SU-DHL-6 (cell line): ENCODE results near the gene GNAT3.

Experiments used
- H2AFZ ChIP-seq: fragments of 200-600 bp; sonication (generic); 2 replicates; pipeline ENCODE4 v1.6.1; 2014; ENCODE audit warnings: low read depth, mild to moderate bottlenecking, moderate library complexity, mixed read lengths, antibody characterized with exemption, low read length; ENCODE audit not compliant: severe bottlenecking
- H3F3A ChIP-seq: fragments of 200-600 bp; shearing (Covaris generic); 2 replicates; pipeline ENCODE4 v1.6.0; 2016; ENCODE audit warnings: antibody characterized with exemption, mild to moderate bottlenecking; ENCODE audit not compliant: insufficient read depth
- H3K27ac ChIP-seq: fragments of 200-600 bp; sonication (generic); 2 replicates; pipeline ENCODE4 v1.5.1; 2016; ENCODE audit warnings: low read depth, mild to moderate bottlenecking, low read length, moderate library complexity, mixed read lengths
- H3K27me3 ChIP-seq: fragments of 200-600 bp; sonication (generic), shearing (Covaris generic); 2 replicates; pipeline ENCODE4 v1.6.0; 2014; ENCODE audit warnings: mild to moderate bottlenecking, low read length
- H3K36me3 ChIP-seq: fragments of 200-600 bp; sonication (generic); 2 replicates; pipeline ENCODE4 v1.6.1; 2014; ENCODE audit warnings: mild to moderate bottlenecking, low read length, mixed read lengths
- H3K4me2 ChIP-seq: fragments of 300-600, 200-600 bp; shearing (Covaris generic), sonication (generic); 2 replicates; pipeline ENCODE4 v1.6.0; 2014; ENCODE audit warnings: low read length, low read depth, mild to moderate bottlenecking; ENCODE audit not compliant: poor library complexity, severe bottlenecking
- H3K4me3 ChIP-seq: fragments of 200-600 bp; sonication (generic); 2 replicates; pipeline ENCODE4 v1.5.1; 2014; ENCODE audit warnings: antibody characterized with exemption, low read length, mild to moderate bottlenecking, mixed read lengths; ENCODE audit not compliant: insufficient read depth, poor library complexity, severe bottlenecking
- H3K79me2 ChIP-seq: fragments of 200-600 bp; sonication (generic); 2 replicates; pipeline ENCODE4 v1.6.1; 2014; ENCODE audit warnings: mild to moderate bottlenecking, low read length, moderate library complexity; ENCODE audit not compliant: insufficient read depth
- H3K9ac ChIP-seq: fragments of 200-600 bp; sonication (generic); 2 replicates; pipeline ENCODE4 v1.7.0; 2014; ENCODE audit warnings: mild to moderate bottlenecking, low read length
- H3K9me2 ChIP-seq: fragments of 200-600 bp; sonication (generic); replicated peaks from 2 replicates; pipeline ENCODE4 v1.6.1; 2014; ENCODE audit warnings: low read length; ENCODE audit not compliant: insufficient read depth
- H3K9me3 ChIP-seq: fragments of 200-600 bp; sonication (generic); 2 replicates; pipeline ENCODE4 v1.6.1; 2014; ENCODE audit warnings: low read length, mixed read lengths; ENCODE audit not compliant: insufficient read depth
- H4K20me1 ChIP-seq: fragments of 200-600 bp; sonication (generic); 2 replicates; pipeline ENCODE4 v1.6.1; 2014; ENCODE audit warnings: low read depth, mild to moderate bottlenecking, antibody characterized with exemption, low read length, moderate library complexity, mixed read lengths
- EZH2phosphoT487 ChIP-seq: fragments of 200-600 bp; sonication (generic), shearing (Covaris generic); conservative IDR thresholded peaks from 2 replicates; pipeline ENCODE4 v1.6.1; 2018; ENCODE audit warnings: mild to moderate bottlenecking, antibody characterized with exemption, low read length, moderate library complexity, mixed read lengths
- TF ChIP-seq, protein P1 (sequence below): fragments of 200-600 bp; sonication (generic); IDR thresholded peaks from one replicate; pipeline ENCODE4 v1.5.1; 2017; ENCODE audit warnings: antibody characterized with exemption, mild to moderate bottlenecking, low read length, moderate library complexity; ENCODE audit not compliant: insufficient read depth, poor library complexity, severe bottlenecking

The GNAT3 gene

DNA sequence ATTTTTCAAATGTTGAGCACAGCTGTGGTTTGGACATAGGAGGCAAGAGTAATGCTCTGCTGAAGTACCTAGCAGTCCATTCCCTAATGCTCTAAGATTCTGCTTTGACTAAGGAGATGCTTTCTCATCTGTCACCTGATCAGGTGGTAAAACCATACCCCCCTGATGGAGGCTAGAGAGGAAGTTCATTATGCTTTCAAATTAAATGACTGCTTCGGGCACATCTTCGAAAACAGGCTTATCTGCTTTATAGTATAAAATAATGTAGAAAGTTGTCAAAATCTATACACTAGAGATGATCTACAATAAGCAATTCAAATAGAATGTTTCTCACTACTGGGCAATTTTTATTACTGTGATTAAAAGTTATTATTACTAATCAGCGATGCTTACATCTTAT is at the start of gene GNAT3:
TSS of gene GNAT3 (minus strand) at position 101 of the 400 bp plus-strand sequence. CDS start 138 bp downstream, outside the sequence.
- H3K27ac ChIP-seq = no peak within 1 kb of the TSS
- H3K9me2 ChIP-seq = no peaks in the 10 kb centered on the region
- H3K79me2 ChIP-seq = no peaks in the 10 kb centered on the region
- no peaks in the 10 kb centered on the region for H3K27me3 ChIP-seq
- no peak within 1 kb of the TSS for H3K9ac ChIP-seq
- no peaks in the 10 kb centered on the region for H3K36me3 ChIP-seq
- H2AFZ ChIP-seq = no peak within 1 kb of the TSS
- H4K20me1 ChIP-seq = no peaks in the 10 kb centered on the region
- no peak for TF ChIP-seq EZH2phosphoT487
- TF ChIP-seq, protein P1, sequence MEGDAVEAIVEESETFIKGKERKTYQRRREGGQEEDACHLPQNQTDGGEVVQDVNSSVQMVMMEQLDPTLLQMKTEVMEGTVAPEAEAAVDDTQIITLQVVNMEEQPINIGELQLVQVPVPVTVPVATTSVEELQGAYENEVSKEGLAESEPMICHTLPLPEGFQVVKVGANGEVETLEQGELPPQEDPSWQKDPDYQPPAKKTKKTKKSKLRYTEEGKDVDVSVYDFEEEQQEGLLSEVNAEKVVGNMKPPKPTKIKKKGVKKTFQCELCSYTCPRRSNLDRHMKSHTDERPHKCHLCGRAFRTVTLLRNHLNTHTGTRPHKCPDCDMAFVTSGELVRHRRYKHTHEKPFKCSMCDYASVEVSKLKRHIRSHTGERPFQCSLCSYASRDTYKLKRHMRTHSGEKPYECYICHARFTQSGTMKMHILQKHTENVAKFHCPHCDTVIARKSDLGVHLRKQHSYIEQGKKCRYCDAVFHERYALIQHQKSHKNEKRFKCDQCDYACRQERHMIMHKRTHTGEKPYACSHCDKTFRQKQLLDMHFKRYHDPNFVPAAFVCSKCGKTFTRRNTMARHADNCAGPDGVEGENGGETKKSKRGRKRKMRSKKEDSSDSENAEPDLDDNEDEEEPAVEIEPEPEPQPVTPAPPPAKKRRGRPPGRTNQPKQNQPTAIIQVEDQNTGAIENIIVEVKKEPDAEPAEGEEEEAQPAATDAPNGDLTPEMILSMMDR = no peak
- no peak within 1 kb of the TSS for H3K4me3 ChIP-seq
- H3K4me2 ChIP-seq = no peak within 1 kb of the TSS
- no peaks in the 10 kb centered on the region for H3K9me3 ChIP-seq
- H3F3A ChIP-seq = no peaks in the 10 kb centered on the region

DNA sequence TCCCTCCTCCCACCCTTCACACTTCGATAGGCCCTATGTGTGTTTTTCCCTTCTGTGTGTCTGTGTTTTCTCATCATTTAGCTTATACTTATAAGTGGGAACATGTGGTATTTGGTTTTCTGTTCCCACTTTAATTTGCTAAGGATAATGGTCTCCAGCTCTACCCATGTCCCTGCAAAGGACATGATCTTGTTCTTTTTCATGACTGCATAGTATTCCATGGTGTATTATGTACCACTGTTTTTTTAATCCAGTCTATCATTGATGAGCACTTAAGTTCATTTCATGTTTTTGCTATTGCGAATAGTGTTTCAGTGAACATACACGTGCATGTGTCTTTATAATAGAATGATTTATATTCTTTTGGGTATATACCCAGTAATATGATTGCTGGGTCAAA is 46.3 kb upstream of the GNAT3 start:
- Histone ChIP-seq H3K9me3 (no peaks in the 10 kb centered on the region), H4K20me1 (no peaks in the 10 kb centered on the region), H3K9me2 (no peaks in the 10 kb centered on the region; the same call in 1 of the 2 replicates), H3K9ac (no peak overlapping the region), H2AFZ (no peak overlapping the region), H3K36me3 (no peaks in the 10 kb centered on the region), H3F3A (no peaks in the 10 kb centered on the region), H3K4me2 (no peak overlapping the region), H3K4me3 (no peak overlapping the region), H3K27me3 (no peaks in the 10 kb centered on the region), H3K79me2 (no peaks in the 10 kb centered on the region), H3K27ac (no peak overlapping the region)
- TF ChIP-seq EZH2phosphoT487 = no peak
- TF ChIP-seq, protein P1 = no peak

DNA sequence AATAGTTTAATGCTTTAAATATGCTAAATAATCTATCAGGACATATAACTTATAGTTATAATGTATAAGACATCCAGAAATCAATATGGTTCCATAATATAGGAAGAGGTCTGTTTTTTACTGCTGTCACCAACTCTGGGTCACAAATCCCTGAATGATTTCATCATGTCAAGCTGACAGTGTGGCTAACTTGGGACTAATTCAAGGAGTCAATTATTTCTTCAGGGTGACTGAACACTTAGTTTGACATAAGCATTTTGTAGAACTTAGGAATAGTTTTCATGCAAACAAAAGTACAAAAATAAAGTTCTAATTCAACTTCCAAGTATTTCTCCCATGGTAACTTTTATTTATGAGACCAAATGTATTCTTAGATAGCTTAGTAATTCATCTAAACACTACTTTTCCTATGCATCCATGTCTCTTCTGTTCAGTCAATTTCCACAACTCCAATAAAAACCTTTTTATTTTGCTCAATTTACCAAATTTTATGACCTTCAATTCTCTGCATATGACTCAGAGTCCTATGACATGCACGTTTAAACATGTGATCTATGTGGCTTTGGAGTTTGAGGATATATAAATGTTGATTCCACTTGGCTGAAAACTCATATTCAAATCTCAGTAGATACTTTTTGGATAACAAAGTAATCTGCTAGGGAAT is 40.3 kb upstream of the GNAT3 start:
- Histone ChIP-seq H3K9ac (no peak overlapping the region), H3K27ac (no peak overlapping the region), H2AFZ (no peak overlapping the region), H3K79me2 (no peaks in the 10 kb centered on the region), H4K20me1 (no peaks in the 10 kb centered on the region), H3K4me2 (no peak overlapping the region), H3K9me2 (no peaks in the 10 kb centered on the region), H3K36me3 (no peaks in the 10 kb centered on the region), H3K27me3 (no peaks in the 10 kb centered on the region), H3F3A (no peaks in the 10 kb centered on the region), H3K9me3 (no peaks in the 10 kb centered on the region), H3K4me3 (no peak overlapping the region)
- TF ChIP-seq, protein P1 = no peak
- no peak for TF ChIP-seq EZH2phosphoT487
